Measurements from ENCODE around the gene IL1RL1.

- TF ChIP-seq CTCF (IDR thresholded peaks at IDR 0.05) (no peak), POLR2AphosphoS5 (IDR thresholded peaks at IDR 0.05) (no peak), POLR2A (IDR thresholded peaks at IDR 0.05) (no peak), EP300 (IDR thresholded peaks at IDR 0.05) (no peak)
These were observed 19.9 kb upstream of the IL1RL1 start for GRCh38 chr2:102291319-102292075.

Data from suprapubic skin (tissue), 4 donors.